GF-D8 (cell line): ENCODE data around the gene ZNF514.
"Not testable (repeated sequence)": the region's sequence is repeated elsewhere in the genome, so short reads cannot be mapped to it uniquely, and the experiment has no call there.

Source experiments
- DNase-seq: peaks from one replicate; lab custom pipeline; 2025; lab: John Stamatoyannopoulos, UW

The ZNF514 gene

DNA sequence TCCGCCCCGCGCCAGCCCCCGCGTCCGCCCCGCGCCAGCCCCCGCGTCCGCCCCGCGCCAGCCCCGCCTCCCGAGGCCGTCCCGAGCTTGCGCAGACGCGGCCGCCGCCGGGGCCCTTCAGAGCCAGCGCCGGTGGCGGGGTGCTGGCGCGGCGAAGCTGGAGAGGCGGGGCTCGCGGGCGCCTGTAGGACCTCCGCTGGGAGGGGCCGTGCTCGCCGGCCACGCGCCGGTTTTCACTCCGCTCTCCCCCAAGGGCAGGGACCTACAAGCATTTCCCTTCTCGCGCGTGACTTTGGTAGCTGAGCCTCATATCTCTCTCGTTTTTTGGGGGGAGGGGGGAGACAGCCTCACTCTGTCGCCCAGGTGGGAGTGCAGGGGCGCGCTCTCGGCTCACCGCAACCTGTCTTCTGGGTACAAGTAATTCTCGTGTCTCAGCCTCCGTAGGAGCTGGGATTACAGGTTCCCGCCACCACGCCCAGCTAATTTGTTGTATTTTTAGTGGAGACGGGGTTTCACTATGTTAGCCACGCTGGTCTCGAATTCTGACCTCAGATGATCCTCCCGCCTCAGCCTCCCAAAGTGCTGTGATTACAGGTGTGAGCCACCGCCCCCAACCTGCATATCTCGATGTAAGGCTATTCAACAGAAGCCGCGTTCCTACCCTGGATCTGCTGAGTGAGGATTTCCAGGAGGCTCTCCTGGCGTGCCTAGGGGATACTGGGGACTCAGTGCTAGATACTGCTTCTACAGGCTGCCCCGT, at the start of gene ZNF514:
Gene ZNF514 (minus strand): TSS at position 159 of the 760 bp plus-strand sequence. CDS start 6,595 bp downstream, outside the sequence.
- no peak for DNase-seq

DNA sequence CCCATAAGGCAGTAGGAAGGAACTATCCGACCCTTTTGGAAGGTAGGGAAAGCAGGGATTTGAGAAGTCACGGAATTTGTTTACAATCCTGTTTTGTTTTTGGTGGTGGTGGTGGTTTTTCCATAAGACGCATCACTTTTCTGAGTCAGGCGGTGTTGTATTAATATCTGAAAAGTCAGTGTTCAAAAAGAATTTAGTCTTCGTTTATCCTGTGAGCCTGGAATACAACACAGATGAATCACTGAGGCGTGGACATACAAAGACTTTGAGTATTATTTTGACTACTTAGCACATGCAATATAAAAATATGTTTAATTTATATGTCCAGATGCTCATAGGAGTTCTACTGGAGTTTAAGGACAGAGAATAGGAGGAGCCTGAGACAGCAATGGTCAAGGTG, 48.5 kb upstream of the ZNF514 start:
- no peak for DNase-seq

GRCh38 chr2:95207111-95207961, 47.7 kb upstream of the ZNF514 start, which contains the start of gene ZNF892:
ZNF892 (plus strand) TSS chr2:95207521; CDS start chr2:95207816, 295 bp downstream.
- peak; percentile 49 for DNase-seq

DNA sequence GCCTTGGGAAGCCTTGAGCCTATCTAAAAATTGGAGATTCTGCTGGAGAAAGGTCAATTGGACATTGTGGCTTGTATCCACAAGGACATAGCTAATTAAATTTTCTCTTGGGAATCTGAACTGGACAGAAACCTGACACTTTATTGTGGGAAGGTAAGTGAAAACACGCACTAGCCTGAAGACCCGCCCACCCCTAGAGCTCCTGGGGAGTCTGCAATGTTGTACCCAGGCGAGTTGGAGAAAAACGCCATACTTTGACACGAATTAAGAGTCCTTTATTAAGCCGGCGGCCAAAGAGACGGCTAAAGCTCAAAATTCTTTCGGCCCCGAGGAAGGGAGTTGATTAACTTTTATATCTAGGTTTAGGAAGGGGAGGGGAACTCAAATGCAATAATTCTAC, 46.4 kb upstream of the ZNF514 start:
- DNase-seq = no peak

GRCh38 chr2:95204396-95204795, 44.7 kb upstream of the ZNF514 start:
- no peak for DNase-seq

DNA sequence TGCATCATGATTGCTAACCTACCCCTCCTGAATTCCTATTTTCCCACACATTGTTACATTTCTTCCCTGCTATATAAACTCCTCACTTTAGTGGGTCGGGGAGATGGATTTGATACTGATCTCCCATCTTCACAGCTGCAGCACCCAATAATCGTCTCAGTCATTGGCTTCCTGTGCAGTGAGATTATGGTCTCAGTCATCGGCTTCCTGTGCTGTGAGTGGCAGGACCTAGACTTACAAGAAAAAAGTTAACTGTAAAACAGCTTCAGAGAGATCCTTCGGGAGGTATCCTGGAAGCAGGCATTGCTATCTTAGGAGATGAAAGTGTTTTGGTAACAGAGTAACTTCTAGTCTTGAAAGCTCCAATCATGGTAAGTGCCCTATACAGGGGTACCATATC, 44.3 kb upstream of the ZNF514 start:
- no peak for DNase-seq

DNA sequence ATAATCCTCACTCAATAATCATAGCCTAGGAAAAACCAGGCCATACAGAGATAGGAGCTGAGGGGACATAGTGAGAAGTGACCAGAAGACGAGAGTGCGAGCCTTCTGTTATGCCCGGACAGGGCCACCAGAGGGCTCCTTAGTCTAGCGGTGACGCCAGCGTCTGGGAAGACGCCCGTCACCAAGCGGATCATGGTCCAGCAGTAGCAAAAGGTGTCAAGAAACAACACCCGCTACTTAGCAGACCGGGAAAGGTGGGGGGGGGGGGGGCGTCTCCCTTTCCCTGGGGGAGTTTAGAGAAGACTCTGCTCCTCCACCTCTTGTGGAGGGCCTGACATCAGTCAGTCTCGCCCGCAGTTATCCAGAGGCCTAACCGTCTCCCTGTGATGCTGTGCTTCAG, 33.3 kb upstream of the ZNF514 start:
- not testable (repeated sequence) for DNase-seq

DNA sequence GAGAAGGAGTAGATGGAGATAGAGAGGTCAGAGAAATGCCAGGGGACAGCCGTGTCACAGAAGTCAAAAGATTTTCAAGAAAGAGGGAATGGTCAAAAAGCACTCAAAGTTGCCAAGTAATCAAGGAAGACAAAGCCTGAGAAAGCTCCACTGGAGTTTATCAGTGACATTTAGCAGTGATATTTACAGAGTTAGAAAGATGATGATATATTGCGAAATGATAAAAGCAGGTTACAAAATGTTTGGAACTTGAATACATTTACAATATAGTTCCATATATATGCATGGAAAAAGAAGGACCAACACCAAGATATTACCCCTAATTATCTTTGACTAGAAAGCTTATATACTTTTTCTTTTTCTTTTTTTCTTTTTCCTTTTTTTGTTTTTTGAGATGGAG, 26.3 kb upstream of the ZNF514 start:
- no peak for DNase-seq

GRCh38 chr2:95185197-95185596, 25.5 kb upstream of the ZNF514 start:
- no peak for DNase-seq

GRCh38 chr2:95181774-95182173, 22.1 kb upstream of the ZNF514 start:
- no peak for DNase-seq

DNA sequence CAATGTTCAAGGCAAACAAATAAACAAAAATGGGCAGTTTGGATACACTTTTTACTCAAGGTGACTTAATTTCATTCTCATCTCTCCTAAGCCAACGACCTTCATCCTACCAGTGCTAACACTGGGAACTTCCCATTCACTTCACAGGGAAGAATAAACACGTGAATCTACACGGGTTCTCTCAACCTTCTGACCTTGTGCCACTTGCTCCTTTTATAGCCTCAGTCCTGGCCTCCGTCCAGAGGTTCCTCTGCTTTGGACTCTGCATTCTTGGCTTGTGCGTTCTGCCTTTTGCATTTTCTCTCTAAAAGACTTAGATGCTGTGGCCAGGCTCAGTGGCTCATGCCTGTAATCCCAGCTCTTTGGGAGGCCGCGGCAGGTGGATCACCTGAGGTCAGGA, 19.8 kb upstream of the ZNF514 start:
- DNase-seq = no peak

GRCh38 chr2:95174031-95174542, 14.4 kb upstream of the ZNF514 start:
- no peak for DNase-seq

DNA sequence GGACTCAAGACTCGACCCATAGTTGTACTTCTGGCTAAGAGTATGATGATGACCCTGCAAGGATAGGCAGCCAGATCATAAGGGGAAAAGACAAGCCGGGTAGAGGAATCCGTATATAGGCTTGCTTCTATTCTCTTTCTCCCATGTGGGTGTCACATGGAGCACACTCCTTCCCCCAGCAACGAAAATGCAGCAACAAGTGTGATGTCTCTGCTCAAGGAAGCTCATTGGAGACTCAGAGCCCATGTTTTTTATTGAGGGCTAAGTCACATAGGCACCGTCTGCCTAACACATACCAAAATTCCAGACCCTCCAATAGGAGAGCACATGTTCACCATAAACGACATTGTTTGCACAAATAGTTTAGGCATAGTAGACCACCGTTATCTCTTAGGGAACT, 12.3 kb upstream of the ZNF514 start:
- DNase-seq = no peak

DNA sequence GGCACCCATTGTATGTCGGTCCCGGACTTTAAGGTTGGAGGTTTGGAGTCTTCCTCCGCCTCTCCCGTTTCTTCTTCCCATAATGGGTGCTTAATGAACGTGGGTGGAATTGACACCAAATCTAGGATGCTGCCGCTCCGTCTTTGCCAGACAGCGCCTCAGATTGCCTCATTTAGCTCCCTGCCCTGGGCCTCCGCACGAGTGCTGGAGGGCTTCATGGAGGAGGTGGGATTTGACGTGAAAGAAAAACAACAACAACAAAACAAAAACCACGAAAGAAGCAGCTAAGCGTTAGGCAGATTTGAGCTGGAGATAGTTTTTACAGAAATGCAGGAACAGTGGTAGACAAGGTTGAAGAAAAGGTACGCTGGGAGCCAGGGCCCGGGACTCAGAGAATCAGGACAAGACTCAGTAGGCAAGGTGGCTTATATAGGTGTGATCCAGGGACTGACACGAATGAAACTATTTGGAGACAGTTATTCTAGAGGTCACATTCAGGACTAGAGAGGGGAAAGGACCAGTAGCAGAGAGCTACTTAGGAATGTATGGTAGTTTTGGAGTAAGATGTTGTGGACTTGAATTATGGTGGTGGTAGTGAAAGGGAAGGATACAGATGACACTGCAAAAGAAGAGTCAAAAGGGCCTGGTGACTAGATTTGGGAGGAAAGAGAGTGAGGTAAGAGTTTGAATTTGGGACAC, 6.6 kb upstream of the ZNF514 start:
- DNase-seq = no peak

DNA sequence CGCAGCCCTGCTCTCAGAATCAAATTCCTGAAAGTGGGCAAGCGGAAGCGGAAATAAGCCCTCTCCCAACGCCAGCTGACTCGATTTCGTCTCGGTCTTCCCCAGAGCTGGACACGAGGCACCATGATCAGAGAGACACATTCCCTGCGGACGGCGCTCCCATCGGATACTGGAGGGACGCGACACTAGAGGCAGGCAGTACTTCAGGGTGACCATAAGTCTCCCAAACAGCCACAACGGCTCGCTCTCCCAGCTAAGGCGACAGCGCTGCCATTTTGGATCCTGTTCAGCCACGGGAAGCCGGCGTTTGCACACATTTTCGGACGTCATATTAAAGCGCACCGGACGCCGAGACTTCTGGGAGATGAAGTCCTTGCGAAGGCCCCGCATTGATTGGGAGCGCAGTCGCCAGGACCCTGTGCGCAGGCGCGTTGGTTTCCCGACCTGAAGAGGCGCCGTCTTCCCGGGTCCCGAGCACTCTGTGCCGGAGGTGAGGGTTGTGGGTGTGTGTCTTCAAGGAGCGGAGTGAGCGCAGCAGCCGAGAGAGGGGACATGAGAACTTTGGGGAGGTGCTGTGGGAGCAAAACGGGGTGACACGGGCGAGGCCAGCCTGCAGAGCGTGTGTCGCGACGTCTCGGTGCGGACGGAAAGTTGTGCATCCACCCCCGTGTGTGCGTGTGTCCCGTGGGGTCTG, 5.9 kb upstream of the ZNF514 start, which contains the start of gene ZNF2:
Gene ZNF2 (plus strand): TSS at position 439 of the 694 bp plus-strand sequence. CDS start 10,418 bp downstream, outside the sequence.
- DNase-seq = peak; percentile 91

DNA sequence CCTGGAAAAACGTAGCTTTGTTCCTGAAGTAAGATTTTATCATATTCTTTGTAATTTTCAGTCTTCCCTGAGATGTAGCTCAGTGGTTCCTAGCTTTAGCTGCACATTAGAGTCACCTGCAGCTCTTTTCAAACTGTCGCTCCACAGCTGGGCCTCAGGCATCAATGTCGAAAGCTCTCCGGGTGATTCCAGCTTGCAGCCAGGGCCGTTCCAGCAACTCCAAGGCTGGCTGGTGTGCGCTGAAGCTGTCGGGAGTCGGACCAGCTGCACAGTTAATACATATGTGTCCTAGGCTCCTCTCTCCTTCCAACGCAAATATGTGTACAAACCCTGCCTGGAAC, 5.4 kb upstream of the ZNF514 start:
- no peak for DNase-seq

- DNase-seq = no peak
These were observed 593 bp downstream of the ZNF514 start for GRCh38 chr2:95158891-95159619.

- no peak for DNase-seq
These were observed 1.2 kb downstream of the ZNF514 start for GRCh38 chr2:95158441-95158840.

GRCh38 chr2:95149397-95149984, 10.2 kb downstream of the ZNF514 start:
- no peak for DNase-seq

DNA sequence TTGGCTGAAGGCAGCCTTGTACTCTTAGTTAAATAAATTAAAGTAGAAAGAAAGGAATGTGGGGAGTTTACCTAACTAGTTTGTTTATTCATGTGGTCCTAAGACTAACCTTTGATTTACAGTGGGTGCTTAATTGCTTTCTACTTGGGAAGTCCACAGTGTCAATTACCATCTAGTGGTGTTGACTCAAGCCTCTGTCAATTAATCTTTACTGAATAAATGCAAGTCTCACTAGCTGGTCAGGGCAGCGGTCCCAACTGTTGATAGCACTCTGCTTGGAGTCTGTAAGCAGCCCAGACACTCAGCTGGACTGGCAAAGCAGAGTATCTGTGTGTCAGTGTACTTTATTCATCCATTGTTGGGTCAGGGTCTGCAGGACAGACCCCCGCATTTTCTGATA, 15.8 kb downstream of the ZNF514 start:
- DNase-seq = no peak

- DNase-seq = no peak
These were observed 20.9 kb downstream of the ZNF514 start for GRCh38 chr2:95138702-95139101.
